GM20000 (cell line): ENCODE measurements around the gene GRPEL2.

ENCODE experiments used
- DNase-seq: peaks from one replicate; pipeline ENCODE4 v3.0.0; 2012; ENCODE audit warnings: low spot score
- CTCF ChIP-seq: IDR thresholded peaks from 2 replicates; pipeline ENCODE4 v1.5.1; 2012; ENCODE audit warnings: mild to moderate bottlenecking, control low read depth; ENCODE audit errors: extremely low read depth, missing control alignments

The GRPEL2 gene

GRCh38 chr5:149401051-149401450 is 55.8 kb downstream of the GRPEL2 start:
- DNase-seq: no peak
- no peak for TF ChIP-seq CTCF

- no peak for TF ChIP-seq CTCF
- DNase-seq: no peak
Observed at GRCh38 chr5:149402291-149402690, 57.0 kb downstream of the GRPEL2 start.
